Gastroesophageal sphincter (tissue), 4 donors: ENCODE data around the gene SETX. TPM values are rescaled to one million over a fixed set of nuclear protein-coding genes. Genes with fewer than 3 reads are reported as not detected.
A peak's percentile ranks its signal among the peaks of the same experiment; 100 is the strongest.
"Not testable (repeated sequence)": the region's sequence is repeated elsewhere in the genome, so short reads cannot be mapped to it uniquely, and the experiment has no call there.

Experiments
- ATAC-seq: fragments of 150-250 bp; one replicate; pipeline ENCODE4 v1.9.1; 2016; ENCODE audit warnings: mild to moderate bottlenecking, moderate library complexity
- H3K27ac ChIP-seq, 4 donors: fragments of 200-600 bp; sonication (generic) in 3 of 4; 1 replicate in 3 of 4; 2 replicates in 1 of 4; pipeline ENCODE4 v1.5.1; 2016 to 2019
- H3K27me3 ChIP-seq: fragments of 200-600 bp; sonication (generic); one replicate; pipeline ENCODE4 v1.5.1; 2019
- H3K36me3 ChIP-seq, 2 donors: fragments of 200-600 bp; sonication (generic); one replicate each; pipeline ENCODE4 v1.5.1; 2019; ENCODE audit warnings: control low read depth in 1 of 2
- H3K4me1 ChIP-seq, 3 donors: fragments of 200-600 bp; sonication (generic); 1 replicate in 2 of 3; 2 replicates in 1 of 3; pipeline ENCODE4 v1.5.1; 2016 to 2019; ENCODE audit warnings: control low read depth in 2 of 3
- H3K4me3 ChIP-seq, 2 donors: fragments of 200-600 bp; sonication (generic); one replicate each; pipeline ENCODE4 v1.5.1; 2019; ENCODE audit warnings: mild to moderate bottlenecking in 1 of 2, moderate library complexity in 1 of 2
- H3K9me3 ChIP-seq, 3 donors: fragments of 200-600 bp; sonication (generic); one replicate each; pipeline ENCODE4 v1.5.1; 2017 to 2019; ENCODE audit warnings: control low read depth in 2 of 3
- CTCF ChIP-seq, 4 experiments: fragments of 200-600 bp in 2 of 4; fragments of 450-650 bp in 2 of 4; sonication (generic) in 1 of 4; IDR thresholded peaks; one replicate each; pipeline ENCODE4 v1.5.1; 2017 to 2019; ENCODE audit warnings: antibody characterized with exemption in 4 of 4, mild to moderate bottlenecking in 2 of 4, moderate library complexity in 2 of 4
- EP300 ChIP-seq: sonication (generic); formaldehyde crosslinking; IDR thresholded peaks from one replicate; pipeline ENCODE4 v1.6.1; 2017; ENCODE audit warnings: antibody characterized with exemption, mild to moderate bottlenecking
- POLR2A ChIP-seq, 2 donors: fragments of 450-650 bp; IDR thresholded peaks; one replicate each; pipeline ENCODE4 v1.6.1; 2017; ENCODE audit warnings: antibody characterized with exemption in 2 of 2, mild to moderate bottlenecking in 2 of 2, moderate library complexity in 1 of 2
- POLR2AphosphoS5 ChIP-seq: sonication (generic); formaldehyde crosslinking; IDR thresholded peaks from one replicate; pipeline ENCODE4 v1.6.1; 2017; ENCODE audit warnings: antibody characterized with exemption
- WGBS, 2 donors: methylation state at CpG; one replicate each; pipeline ENCODE4 v1.1.5; 2018; ENCODE audit warnings: low coverage in 1 of 2; 5-methylcytosine and 5-hydroxymethylcytosine counted together
- total RNA-seq, 4 donors: library from RNA; depleted of rRNA; stranded (reverse); fragments of >200 nt; gene quantifications; one replicate each; pipeline ENCODE4 v1.1.0, GENCODE V29; 2016

Gene SETX
- total RNA-seq, 4 donors from 2014 or later = 45.7 to 67.1 (median 53.5) TPM

GRCh38 chr9:132274861-132275260 lies 79.9 kb downstream of the SETX start:
- no peaks in the 10 kb centered on the region for H3K4me1 ChIP-seq
- WGBS, 2 donors = 45 to 90% methylated on average over 2 of the region's 2 CpGs
- H3K27ac ChIP-seq = no peak overlapping the region
- no peaks in the 10 kb centered on the region for H3K27me3 ChIP-seq
- no peaks in the 10 kb centered on the region for H3K9me3 ChIP-seq
- TF ChIP-seq EP300 (no peak), CTCF (IDR thresholded peaks at IDR 0.05) (no peak), POLR2A (IDR thresholded peaks at IDR 0.05) (no peak), POLR2AphosphoS5 (no peak)
- no peak for ATAC-seq
- H3K36me3 ChIP-seq = peaks cover 7 to 100% of the 10 kb centered on the region in 2 donors
- H3K4me3 ChIP-seq = no peak overlapping the region

- not testable (repeated sequence) for H3K4me1 ChIP-seq, H3K9me3 ChIP-seq, H3K27me3 ChIP-seq, ATAC-seq, H3K27ac ChIP-seq, H3K4me3 ChIP-seq
- H3K36me3 ChIP-seq = peaks cover 0 to 96% of the 10 kb centered on the region in 2 donors
- 83% methylated on average over 6 of the region's 16 CpGs; no CpG with 5 or more reads in 1 of the 2 donors for WGBS, 2 donors
These were observed 84.9 kb downstream of the SETX start for GRCh38 chr9:132269704-132270516.

GRCh38 chr9:132268725-132269352 lies 85.9 kb downstream of the SETX start:
- Histone ChIP-seq H3K9me3 (no peaks in the 10 kb centered on the region), H3K27me3 (no peaks in the 10 kb centered on the region), H3K4me3 (no peak overlapping the region), H3K4me1 (no peaks in the 10 kb centered on the region), H3K36me3 (peaks cover 0 to 96% of the 10 kb centered on the region in 2 donors), H3K27ac (no peak overlapping the region)
- WGBS, 2 donors = 29 to 45% methylated on average over 6 to 10 of the region's 10 CpGs
- peak; percentile 46 for ATAC-seq
- peak; percentile 61 to 87 (median 72) for TF ChIP-seq CTCF (IDR thresholded peaks at IDR 0.05)
- no peak for TF ChIP-seq EP300

GRCh38 chr9:132267660-132268059 lies 87.1 kb downstream of the SETX start:
- no peaks in the 10 kb centered on the region for H3K4me1 ChIP-seq
- TF ChIP-seq EP300 (no peak), POLR2A (IDR thresholded peaks at IDR 0.05) (no peak), CTCF (IDR thresholded peaks at IDR 0.05) (no peak), POLR2AphosphoS5 (no peak)
- 90% methylated on average over 3 of the region's 3 CpGs; no CpG with 5 or more reads in 1 of the 2 donors for WGBS, 2 donors
- H3K4me3 ChIP-seq = no peak overlapping the region
- no peaks in the 10 kb centered on the region for H3K9me3 ChIP-seq
- no peak for ATAC-seq
- no peak overlapping the region for H3K27ac ChIP-seq
- no peaks in the 10 kb centered on the region for H3K27me3 ChIP-seq
- H3K36me3 ChIP-seq = peaks cover 0 to 96% of the 10 kb centered on the region in 2 donors

GRCh38 chr9:132266017-132266416 lies 88.8 kb downstream of the SETX start:
- no peak overlapping the region for H3K4me3 ChIP-seq
- no peaks in the 10 kb centered on the region for H3K4me1 ChIP-seq
- no peak overlapping the region for H3K27ac ChIP-seq
- ATAC-seq = no peak
- no peaks in the 10 kb centered on the region for H3K27me3 ChIP-seq
- no peaks in the 10 kb centered on the region for H3K9me3 ChIP-seq
- TF ChIP-seq POLR2AphosphoS5 (no peak), CTCF (IDR thresholded peaks at IDR 0.05) (no peak), POLR2A (IDR thresholded peaks at IDR 0.05) (no peak), EP300 (no peak)
- H3K36me3 ChIP-seq = peaks cover 0 to 96% of the 10 kb centered on the region in 2 donors
- 65 to 75% methylated on average over 3 of the region's 3 CpGs for WGBS, 2 donors
